GM13976 (cell line): ENCODE measurements around the gene LHX4.

Experiments
- DNase-seq: peaks from one replicate; pipeline ENCODE4 v3.0.0; 2012; ENCODE audit warnings: low spot score
- in situ Hi-C: fragments of 300-500 bp; cut with MboI; formaldehyde crosslinking; loops from one replicate; pipeline ENCODE4 v1.12.0; 2022; ENCODE audit warnings: low sequenced_read_pairs, mixed read lengths, inconsistent platforms; ENCODE audit not compliant: unreplicated experiment
- TF ChIP-seq, protein P1 (sequence below): IDR thresholded peaks from 2 replicates; pipeline ENCODE4 v1.5.1; 2012; ENCODE audit warnings: borderline replicate concordance, mild to moderate bottlenecking; ENCODE audit not compliant: insufficient read depth; ENCODE audit errors: extremely low read depth, missing control alignments, control extremely low read depth

Gene LHX4

DNA sequence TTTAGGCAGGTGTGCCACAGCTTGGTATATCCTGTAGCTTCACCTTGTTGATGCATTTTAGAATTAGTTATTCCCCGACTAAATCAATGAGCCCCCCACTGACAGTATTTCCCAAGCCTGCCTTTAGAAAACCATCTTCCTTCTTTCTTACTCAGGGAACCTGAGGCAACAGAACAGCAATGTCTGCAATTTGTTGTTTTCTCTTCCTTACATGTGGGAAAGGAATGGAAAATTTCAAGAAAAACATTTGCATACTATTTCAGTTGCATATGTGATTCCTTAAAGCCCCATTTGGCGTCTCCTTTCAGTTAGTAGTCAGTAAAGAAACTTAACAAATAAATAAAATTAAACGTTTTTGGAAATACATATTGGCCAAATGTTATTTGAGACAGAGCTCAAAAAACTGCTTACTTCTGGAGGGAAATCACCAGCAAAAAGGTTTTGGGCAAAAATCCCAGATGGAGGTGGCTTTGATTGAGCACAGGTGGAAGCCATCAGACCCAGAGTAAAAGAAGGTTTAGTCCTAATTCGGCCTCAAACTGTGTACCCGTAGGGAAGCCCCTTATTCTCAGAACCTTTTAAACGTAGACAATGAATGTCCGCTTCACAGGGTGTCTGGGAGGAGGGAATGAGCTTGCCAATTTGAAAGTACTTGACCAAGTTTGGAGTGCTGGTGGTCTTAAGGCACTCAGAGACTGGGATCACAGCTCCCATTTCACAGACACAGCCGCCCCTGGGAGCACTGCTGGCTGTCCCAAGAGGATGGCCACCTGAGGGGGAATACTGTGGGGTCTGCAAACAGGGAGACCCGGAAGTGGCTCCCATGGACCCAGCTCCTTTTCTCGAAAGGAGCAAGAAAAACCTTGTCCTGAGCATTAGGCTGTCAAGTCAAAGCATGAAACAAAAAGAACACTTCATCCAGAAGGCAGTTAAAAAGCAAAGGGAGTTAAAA, 9.4 kb downstream of the LHX4 start:
- in situ Hi-C loops = no loop called here
- TF ChIP-seq, protein P1, sequence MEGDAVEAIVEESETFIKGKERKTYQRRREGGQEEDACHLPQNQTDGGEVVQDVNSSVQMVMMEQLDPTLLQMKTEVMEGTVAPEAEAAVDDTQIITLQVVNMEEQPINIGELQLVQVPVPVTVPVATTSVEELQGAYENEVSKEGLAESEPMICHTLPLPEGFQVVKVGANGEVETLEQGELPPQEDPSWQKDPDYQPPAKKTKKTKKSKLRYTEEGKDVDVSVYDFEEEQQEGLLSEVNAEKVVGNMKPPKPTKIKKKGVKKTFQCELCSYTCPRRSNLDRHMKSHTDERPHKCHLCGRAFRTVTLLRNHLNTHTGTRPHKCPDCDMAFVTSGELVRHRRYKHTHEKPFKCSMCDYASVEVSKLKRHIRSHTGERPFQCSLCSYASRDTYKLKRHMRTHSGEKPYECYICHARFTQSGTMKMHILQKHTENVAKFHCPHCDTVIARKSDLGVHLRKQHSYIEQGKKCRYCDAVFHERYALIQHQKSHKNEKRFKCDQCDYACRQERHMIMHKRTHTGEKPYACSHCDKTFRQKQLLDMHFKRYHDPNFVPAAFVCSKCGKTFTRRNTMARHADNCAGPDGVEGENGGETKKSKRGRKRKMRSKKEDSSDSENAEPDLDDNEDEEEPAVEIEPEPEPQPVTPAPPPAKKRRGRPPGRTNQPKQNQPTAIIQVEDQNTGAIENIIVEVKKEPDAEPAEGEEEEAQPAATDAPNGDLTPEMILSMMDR = no peak
- no peak for DNase-seq

DNA sequence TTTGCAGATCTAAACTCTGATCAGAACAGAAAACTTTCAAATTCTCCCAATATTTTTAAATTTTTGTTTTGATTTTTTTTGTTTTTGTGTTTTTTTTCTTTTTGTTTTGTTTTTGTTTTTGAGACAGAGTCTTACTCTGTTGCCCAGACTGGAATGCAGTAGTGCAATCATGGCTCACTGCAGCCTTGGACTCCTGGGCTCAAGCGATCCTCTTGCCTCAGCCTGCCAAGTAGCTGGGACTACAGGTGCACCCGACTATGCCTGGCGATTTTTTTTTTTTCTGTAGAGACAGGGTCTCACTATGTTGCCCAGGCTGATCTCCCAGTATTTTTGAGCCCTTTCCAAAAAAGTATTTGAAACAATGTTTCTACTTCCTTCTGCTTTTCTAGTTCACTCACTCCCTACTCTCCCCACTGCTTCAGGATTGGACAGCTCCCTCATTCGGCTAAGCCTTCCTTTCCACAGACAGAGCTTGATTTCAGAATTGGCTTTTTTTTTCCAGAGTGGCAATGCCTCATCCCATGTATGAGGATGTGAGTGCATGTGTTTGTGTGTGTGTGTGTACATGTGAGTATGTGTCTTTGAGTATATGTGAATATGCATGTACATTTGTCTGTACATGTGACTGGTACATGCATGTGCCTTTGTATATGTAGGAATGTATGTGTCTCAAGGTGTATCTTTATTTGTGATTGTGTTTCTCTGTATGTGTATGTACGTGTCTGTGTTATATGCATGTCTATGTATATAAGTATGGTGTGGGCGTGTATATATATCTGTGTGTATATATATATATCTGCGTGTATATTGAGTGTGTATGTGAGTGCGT, 11.9 kb downstream of the LHX4 start:
- in situ Hi-C loops = no loop called here
- DNase-seq = no peak
- TF ChIP-seq, protein P1 = no peak

DNA sequence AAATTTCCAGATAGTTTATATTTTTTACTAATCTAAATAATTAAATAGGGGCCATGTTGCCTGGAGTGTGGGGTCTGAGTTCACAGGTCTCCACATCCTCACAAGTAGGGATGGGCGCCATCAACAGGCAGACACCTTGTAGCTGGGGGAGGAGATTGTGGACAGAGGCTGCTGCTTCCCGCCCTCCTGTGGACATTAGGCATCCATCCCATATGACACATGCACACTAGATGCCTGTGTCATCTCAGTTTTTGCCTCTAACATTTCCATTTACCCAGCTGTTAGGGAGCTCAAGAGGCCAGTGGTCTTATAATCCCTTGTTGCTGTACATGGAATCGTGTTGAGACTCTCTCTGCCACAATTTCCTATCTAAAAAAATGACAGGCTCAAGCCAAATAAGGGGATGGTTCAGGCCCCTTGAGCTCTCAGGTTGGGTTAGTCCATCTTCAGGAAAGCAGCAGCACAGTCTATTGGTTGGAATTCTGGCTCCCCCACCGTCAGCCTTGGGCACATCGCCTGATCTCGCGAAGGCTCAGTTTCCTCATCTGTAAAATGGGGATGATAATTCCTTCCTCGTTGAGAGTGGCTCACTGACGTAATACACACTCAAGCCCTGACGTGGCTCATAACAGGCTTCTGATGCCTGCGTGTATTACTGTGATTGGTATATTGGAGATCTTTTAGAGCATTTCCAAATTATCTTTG, 13.6 kb downstream of the LHX4 start:
- no peak for DNase-seq
- in situ Hi-C loops = no loop called here
- TF ChIP-seq, protein P1 = no peak

DNA sequence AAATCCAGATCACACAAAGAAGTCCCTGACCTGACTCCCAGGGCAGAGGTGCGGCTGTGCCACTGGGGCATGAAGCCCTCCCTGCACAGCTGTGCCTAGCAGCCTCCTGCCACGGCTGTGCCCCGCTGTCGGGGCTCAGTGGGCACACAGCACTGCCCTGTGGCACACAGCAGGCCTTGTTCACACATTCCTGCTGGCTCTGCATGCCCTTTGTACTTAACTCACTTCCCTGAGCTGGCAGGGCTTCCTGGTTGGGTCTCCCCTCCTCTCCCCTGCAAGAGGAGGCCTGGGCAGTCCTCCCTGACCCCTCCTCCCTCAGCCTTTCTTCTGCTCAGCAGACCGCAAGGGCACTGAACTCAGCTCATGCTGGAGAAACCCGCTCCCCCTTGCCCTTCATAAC, 14.8 kb downstream of the LHX4 start:
- TF ChIP-seq, protein P1 = no peak
- DNase-seq = no peak
- in situ Hi-C loops = no loop called here

DNA sequence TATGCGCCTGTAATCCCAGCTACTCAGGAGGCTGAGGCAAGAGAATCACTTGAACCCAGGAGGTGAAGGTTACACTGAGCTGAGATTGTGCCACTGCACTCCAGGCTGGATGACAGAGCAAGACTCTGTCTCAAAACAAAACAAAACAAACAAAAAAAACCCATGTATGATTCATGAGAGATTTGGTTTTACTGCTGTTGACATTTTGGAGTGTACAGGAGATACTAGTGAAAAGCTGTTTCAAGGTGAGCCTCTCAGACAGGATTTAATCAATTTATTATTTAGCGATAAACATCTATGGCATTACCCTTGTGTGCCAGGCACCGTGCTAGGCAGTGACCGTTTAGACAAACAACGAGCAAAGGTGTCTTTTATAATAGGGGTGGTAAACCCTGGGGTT, 16.5 kb downstream of the LHX4 start:
- in situ Hi-C loops = no loop called here
- TF ChIP-seq, protein P1 = no peak
- no peak for DNase-seq

DNA sequence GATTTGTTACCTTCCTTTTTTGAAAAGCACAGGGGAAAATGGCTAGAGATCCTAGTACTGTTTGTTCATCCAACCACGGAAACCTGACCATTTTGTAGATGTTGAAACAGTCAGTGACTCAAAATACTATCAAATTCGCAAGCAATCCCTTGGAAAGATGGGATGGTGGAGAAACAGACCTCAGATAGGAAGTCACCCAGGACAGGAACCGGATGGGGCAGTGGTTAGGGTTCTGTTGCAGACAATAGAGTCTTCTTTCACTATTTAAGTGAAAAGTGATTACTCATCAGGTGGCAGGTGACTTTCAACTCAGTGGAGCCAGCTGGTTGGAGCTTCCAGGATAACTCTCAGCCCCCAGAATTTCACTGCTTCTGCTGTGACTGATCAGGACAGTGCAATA, 17.0 kb downstream of the LHX4 start:
- DNase-seq = no peak
- in situ Hi-C loops = no loop called here
- TF ChIP-seq, protein P1 = no peak
